DMS153 treated with DMSO at 0.1 percent for 48 hours (cell line): Measurements from ENCODE around the gene CDC34.

Source experiments
- DNase-seq: peaks from one replicate; lab custom pipeline; 2025; ENCODE audit not compliant: unreplicated experiment; lab: John Stamatoyannopoulos, UW

Gene CDC34

GRCh38 chr19:541699-542098 is 10.1 kb downstream of the CDC34 start:
- DNase-seq, result no peak

- no peak for DNase-seq
These were observed 10.8 kb downstream of the CDC34 start for GRCh38 chr19:542173-542866.

- no peak for DNase-seq
These were observed 12.5 kb downstream of the CDC34 start, which contains the start of gene GZMM for GRCh38 chr19:543910-544608. TSS of gene GZMM (plus strand) at chr19:544053. CDS start at chr19:544072, 19 bp downstream.

GRCh38 chr19:547117-547516 is 15.6 kb downstream of the CDC34 start:
- no peak for DNase-seq

- no peak for DNase-seq
These were observed 16.5 kb downstream of the CDC34 start for GRCh38 chr19:547836-548720.

- no peak for DNase-seq
These were observed 17.6 kb downstream of the CDC34 start for GRCh38 chr19:548886-549830.

- no peak for DNase-seq
These were observed 23.3 kb downstream of the CDC34 start for GRCh38 chr19:554817-555216.

GRCh38 chr19:555474-555808 is 23.9 kb downstream of the CDC34 start:
- no peak for DNase-seq

- no peak for DNase-seq
These were observed 25.2 kb downstream of the CDC34 start for GRCh38 chr19:556611-557382.

GRCh38 chr19:558770-559439 is 27.3 kb downstream of the CDC34 start:
- no peak for DNase-seq

- DNase-seq, result no peak
These were observed 28.6 kb downstream of the CDC34 start for GRCh38 chr19:560121-560520.

- no peak for DNase-seq
These were observed 34.8 kb downstream of the CDC34 start for GRCh38 chr19:566403-566802.

GRCh38 chr19:566844-567243 is 35.3 kb downstream of the CDC34 start:
- DNase-seq, result no peak

GRCh38 chr19:567296-567900 is 35.8 kb downstream of the CDC34 start:
- DNase-seq, result no peak

- no peak for DNase-seq
These were observed 38.7 kb downstream of the CDC34 start for GRCh38 chr19:570251-570686.

GRCh38 chr19:570937-571565 is 39.5 kb downstream of the CDC34 start:
- DNase-seq, result no peak

GRCh38 chr19:571566-571974 is 40.0 kb downstream of the CDC34 start:
- DNase-seq, result no peak

- DNase-seq, result peak; percentile 61
These were observed 40.7 kb downstream of the CDC34 start, which contains the start of gene BSG for GRCh38 chr19:572140-572742. TSS of gene BSG (plus strand) at chr19:572596. CDS start at chr19:572635, 39 bp downstream.
